Activated naive CD4-positive, alpha-beta T cell treated with anti-CD3 and anti-CD28 coated beads, Interleukin-2, amount 50 U/mL, for 16 hours (primary cell): Measurements from ENCODE around the gene OPHN1.
"Not testable (repeated sequence)": the region's sequence is repeated elsewhere in the genome, so short reads cannot be mapped to it uniquely, and the experiment has no call there.

Experiments used
- DNase-seq: peaks from one replicate; pipeline ENCODE4 v3.0.0-alpha.2; 2020

The OPHN1 gene

DNA sequence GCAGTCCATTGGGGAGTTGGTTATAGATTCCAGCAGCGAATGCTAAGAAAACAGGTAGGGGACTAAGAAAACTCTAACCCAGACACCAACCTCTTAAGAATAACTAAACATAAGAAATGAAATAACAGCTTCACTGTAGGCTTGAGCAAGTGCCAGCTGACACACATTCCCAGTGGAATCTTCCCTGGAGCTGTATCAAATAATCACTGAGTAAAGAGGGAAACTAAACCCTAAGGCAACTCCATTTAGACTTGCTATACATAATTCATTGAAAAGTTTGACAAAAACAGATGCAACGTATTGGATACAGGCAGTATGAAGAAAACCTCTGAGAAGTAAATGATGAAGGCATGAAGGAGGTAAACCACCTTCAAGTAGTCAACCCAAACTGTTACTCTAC lies 293.5 kb downstream of the OPHN1 start:
- DNase-seq: no peak

DNA sequence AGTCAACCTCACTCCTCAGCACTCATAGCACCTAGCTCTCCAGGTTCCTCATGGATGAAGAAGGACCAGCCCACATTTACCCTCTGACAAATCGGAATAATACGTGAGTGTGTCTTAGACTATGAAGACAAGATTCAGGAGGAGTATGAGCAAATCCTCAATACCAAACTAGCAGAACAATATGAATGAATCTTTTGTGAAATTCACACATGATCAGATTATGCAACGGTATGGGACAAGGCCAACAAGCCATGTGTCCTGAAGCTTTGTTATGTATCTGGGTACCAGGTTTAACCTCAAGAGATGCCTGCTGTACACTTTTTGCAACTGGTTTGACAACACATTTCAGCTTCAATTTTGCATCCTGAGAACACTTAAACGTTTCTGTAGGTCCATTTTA lies 300.1 kb downstream of the OPHN1 start:
- no peak for DNase-seq

DNA sequence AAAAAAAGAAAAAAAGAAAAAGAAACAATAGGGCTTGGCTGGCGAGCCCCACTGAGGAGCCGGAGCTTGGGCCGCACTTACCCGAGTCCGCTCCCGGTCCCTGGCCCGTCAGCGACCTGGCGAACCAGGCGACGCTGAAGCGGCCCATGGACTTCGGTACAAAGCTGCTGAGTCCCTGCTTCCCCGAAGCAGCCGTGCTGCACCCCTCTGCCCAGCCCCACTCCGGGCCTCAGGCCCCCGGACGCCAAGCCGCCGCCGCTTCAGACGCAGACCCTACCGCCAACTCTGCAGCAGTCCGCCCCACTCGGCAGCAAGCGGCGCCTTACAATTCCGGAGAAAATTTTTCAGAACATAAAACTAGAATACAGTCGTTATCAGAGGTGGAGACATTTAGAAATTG lies 300.5 kb downstream of the OPHN1 start:
- DNase-seq: no peak

DNA sequence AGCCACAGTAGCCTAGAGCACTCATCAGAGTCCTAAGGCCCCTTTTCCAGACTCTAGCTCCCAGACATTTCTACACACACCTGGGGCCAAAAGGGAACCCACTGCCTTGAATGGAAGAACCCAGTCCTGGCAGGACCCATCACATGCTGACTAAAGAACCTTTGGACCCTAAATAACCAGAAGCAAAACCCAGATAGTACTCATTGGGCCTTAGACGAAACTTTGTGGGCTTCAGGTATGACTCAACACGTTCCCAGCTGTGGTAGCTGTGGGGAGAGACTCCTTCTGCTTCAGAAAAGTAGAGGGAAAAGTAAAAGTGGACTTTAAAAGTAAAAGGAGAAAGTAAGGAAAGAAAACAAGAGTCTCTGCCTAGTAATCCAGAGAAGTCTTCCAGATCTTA lies 311.5 kb downstream of the OPHN1 start:
- DNase-seq: no peak

DNA sequence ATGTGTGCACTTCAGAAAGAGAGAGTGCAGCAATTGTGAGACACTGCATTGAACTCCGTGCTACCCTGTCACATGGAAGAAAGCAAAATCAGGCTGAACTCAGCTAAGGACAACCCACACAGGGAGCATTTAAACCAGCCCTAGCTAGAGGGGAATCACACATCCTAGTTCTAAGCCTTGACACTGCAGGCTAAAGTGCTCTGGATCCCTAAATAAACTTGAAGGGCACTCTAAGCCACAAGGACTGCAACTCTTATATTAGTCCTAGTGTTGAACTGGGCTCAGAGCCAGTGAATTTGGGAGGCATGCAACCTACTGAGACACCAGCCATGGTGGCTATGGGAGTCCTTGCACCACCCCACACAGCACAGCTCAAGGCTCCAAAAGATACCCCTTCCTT lies 311.9 kb downstream of the OPHN1 start:
- DNase-seq: no peak

DNA sequence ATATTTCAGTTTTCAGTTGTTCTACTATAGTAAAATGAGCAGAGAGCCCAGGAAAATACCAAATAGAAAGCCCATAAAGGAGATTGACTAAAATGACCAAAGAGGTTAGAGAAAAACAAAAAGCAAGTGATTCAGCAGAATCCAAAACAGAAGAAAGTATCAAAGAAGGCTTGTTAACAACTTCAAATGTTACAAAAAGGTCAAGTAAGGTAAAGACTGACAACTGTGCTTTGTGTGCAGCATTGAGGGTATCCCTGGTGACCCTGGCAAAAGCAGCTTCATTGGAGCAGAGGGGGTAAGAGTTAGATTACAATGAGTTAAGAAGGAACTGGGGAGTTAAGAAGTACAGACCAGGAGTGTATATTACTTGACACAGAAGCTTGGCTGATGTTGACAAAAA lies 317.9 kb downstream of the OPHN1 start:
- DNase-seq: no peak

DNA sequence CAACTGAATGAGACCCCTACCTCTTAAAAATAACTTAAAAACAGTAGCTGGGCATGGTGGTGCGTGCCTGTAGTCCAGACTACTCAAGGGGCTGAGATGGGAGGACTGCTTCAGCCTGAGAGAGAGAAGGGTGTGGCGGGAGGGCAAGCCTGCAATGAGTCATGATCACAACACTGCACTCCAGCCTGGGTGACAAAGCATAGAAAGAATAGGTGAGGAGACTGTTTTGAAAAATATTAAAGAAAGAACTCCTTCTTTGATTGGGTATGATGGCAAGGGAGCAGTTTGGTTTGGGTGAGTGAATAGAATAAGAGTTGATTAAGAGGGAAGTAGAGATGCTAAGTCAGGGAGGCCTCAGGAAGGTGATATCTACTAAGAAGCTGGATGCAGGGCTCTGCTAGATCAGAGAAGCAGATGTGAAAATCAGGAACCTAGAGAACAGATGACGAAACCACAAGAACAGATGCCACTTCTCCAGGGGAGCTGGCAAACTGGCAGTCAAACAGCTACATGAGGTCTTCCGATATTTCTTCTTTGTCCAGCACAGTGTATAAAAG lies 318.6 kb downstream of the OPHN1 start:
- DNase-seq: no peak

DNA sequence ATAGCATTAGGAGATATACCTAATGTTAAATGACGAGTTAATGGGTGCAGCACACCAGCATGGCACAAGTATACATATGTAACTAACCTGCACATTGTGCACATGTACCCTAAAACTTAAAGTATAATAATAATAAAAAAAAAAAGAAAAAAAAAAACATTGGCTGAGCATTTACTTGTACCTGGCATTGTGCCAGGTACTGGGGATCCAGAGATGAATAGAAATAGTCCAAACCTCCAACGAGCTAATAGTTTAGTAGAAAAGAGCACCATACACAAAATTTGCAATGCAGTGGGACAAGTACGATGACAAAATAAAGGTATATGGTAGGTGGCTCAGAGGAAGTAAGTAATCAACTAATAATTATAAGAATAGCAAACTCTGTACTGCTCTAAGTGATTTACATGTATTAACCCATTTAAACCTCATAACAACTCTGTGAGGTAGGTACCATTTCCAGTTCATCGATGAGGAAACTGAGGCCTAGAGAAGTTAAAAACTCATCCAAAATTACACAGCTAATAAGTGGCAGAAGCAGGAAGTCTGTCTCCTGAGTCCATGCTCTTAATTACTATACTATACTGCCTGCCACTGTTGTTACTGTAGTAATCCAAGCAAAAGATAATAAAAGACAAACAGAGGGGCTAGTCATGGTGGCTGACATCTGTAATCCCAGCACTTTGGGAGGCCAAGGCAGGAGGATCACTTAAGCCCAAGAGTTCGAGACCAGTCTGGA lies 319.3 kb downstream of the OPHN1 start:
- no peak for DNase-seq

DNA sequence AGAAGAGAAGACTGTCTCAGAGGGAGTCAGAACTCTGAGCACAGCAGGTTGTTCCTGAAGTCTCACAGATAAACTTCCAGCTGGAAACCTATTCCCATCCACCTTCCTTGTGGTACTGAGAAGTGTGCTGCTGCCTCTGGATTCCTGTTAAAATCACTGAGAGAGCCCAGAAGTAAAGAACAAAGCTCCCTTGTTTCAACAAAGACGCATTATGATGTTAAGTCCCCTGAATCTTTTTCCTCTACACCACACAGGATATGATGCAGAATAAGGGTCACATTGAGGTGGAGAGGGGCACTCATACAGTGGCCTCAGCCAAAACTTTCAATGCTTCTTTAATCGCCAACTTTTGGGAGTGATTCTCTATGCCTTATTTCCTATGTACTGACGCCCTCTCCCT lies 321.0 kb downstream of the OPHN1 start:
- no peak for DNase-seq

DNA sequence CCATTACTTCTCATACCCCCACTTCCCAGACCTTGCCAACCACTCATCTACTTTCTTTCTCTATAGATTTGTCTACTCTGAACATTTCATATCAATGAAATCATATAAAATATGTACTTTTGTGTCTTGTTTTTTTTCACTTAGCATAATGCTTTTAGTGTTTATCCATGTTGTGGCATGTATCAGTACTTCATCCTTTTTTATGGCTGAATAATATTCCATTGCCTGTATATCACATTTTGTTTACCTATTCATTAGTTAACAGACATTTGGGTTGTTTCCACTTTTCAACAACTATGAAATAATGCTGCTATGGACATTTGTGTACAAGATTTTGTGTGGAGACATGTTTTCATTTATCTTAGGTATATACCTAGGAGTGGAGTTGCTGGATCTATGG lies 324.1 kb downstream of the OPHN1 start:
- DNase-seq: no peak

DNA sequence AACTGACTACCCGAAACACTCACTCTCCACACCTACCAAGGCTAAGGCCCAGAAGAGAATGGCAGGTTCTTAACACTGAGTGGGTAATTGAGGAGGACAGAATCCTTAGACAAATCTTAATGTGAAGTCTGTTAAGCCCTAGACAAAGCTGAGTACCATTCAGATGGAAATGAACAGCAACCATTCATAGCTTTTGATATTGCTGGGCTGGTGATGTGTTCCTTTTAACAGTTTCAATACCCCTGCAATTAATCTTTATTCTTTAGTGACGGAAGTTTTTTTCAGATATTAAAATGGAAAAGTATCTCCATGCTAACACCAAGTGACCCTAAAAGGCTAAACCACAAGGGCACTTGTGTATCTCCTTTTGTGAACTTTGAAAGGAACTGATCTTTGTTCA lies 334.9 kb downstream of the OPHN1 start:
- no peak for DNase-seq

DNA sequence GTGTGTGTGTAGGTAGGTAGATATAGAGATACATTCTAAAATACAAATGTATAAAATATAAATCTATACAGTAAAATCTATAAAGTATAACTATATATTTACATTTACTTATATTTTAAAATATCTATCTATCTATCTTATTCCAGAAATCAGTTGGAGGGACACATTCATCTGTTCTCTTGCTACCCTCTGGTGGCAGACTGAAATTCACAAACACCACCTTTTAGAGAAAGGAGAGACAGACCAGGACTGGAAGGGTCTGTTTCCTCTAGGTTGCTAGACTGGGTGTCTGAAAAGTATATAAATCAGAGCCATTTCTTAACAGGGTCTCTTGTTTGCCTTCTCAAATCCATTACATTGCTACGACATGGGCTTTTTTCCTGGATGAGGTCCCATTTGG lies 343.0 kb downstream of the OPHN1 start:
- no peak for DNase-seq

DNA sequence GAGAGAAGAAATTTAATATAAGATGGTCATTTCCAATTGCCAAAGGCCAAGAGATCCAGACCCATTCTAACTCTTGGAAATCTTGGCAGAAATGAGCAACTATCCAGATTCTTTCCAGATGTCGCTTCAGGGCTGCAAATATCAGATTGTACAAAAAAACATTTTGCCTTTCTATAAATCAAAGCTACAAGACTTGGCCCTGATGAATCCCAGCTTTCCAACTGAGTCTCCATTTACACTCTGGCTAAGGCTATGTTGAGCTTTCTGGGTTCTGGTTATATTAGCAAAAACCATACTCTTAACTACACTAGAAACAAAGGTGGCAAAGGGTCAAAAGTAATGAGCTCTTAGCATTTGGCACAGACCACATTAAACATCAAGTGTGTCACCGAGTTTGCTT lies 345.8 kb downstream of the OPHN1 start:
- DNase-seq: no peak

DNA sequence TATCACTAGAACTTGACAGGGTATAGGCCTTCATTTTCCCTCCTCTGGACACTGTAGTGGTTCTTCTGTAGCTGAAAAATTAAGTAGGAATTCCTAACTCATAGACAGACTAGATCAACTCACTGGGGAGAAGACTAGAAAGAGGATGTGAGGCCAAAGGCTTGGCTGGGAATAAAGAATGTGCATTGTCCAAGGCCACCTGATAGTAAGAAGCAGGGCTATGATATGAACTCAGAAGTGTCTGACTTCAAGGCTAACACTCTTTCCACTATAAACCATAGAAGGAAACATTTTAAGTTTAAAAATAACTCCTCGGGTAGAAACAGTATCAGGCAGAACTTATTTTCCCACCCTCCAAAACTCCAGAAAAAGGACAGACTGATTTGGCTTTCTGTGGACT lies 346.6 kb downstream of the OPHN1 start:
- DNase-seq: no peak

DNA sequence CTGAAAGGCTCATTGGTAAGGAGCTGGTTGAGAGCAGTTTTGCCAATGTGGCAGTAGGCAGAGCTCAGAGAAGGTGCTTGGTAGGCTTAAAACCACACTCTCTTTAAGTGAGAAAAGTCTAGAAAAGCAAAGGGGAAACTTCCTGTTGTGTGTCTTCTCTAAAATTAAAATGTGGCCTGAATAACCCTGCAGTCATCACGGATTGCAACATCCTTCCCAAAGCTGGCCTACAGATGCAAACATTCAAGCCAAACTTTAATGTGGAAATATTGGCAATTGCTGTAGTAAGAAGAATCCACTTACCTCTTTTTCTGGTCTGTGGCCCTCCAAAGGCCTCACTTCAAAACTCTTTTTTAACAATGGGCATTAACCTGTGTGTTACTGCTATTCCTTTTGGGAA lies 348.5 kb downstream of the OPHN1 start:
- no peak for DNase-seq

DNA sequence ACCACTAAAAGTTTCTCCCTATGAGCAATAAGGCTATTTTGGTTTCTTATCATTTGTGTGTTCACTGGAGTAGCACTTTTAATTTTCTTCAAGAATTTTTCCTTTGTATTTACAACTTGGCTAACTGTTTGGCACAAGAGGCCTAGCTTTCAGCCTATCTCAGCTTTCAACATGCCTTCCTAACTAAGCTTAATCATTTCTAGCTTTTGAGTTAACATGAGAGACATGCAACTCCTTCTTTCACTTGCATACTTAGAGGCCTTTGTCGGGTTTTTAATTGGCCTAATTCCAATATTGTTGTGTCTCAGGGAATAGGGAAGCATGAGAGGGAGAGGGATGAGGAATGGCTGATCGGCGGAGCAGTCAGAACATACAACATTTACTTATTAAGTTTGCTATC lies 349.8 kb downstream of the OPHN1 start:
- no peak for DNase-seq

DNA sequence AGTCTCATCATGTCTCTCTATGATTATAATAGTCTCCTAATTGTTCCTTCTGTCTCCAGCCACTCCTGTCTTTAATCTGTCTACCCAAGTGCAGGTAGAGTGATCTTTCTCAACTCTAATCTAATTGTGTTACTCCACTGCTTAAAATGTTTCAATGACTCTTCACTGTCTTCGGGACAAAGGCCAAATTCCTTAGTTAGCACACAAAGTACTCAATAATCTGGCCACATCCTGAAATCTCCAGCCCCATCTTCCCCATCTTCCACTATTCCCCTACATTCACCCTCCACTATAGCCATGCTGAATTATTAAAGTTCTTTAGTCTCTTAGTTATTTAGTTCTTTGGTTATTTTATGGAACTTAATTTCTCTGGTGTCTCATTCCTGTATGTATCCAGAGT lies 353.3 kb downstream of the OPHN1 start:
- DNase-seq: no peak

DNA sequence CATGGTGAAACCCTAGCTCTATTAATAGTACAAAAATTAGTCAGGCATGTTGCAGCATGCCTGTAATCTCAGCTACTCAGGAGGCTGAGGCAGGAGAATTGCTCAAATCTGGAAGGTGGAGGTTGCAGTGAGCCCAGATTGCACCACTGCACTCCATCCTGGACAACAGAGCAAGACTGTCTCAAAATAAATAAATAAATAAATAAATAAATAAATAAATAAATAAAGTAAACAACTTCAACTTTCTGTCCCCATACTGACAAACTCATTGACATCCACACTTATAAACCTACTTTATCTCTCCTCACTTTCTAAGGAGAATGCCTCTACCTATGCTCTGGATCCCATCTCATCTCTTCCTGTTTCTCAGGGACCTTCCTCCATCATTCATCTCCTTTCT lies 354.5 kb downstream of the OPHN1 start:
- not testable (repeated sequence) for DNase-seq

DNA sequence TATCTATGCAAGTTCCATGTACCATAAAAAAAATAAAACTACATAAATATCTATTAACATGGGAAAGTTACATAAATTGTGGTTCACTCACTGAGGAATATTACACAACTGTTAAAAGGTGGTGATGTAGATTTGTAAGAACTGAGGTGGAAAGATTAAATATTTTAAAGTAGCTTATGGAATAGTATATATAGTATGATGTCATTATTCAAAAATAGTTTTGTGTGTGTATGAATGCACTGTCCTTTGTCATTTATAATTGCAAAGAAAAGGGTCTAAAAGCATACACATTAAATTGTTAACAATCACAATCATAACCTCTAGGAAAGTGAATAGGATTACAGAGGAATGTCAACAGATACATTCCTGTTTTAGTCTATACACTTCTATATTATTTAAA lies 355.9 kb downstream of the OPHN1 start:
- DNase-seq: no peak

DNA sequence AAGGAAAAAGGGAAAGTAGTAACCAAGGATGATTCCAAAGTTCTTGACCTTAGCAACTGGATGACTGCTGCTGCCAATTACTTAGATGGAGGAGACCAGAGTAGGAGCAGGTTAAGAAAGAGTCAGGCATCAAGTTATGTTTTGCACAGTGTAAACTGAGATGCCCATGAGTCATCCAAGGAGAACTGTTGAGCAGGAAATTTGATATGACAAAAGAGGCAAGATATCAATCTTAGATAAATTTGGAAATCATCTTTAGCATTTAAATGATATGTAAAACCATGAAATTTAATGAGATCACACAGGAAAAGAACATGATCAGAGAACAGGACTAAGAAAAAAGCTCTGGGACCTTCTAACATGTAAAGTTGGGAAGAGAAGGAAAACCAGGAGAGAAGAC lies 361.3 kb downstream of the OPHN1 start:
- DNase-seq: no peak

DNA sequence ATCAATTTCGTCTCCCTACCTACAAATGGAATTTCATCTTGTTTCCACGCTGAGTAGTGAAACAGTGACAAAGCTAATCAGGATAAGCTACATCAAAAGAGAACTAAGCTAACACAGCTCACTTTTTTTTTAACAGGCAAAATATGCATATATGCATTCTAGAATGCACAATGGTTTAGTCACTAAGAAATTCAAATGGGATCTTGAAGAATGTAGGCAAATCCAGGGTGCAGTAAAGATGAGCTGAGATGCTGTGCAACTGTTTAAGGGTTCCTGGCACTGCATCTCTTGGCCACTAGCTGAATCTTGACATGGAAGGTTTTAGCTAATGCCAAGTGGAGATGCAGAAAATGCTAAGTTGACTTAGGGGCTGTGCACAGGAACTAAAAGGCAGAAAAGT lies 363.2 kb downstream of the OPHN1 start:
- not testable (repeated sequence) for DNase-seq

DNA sequence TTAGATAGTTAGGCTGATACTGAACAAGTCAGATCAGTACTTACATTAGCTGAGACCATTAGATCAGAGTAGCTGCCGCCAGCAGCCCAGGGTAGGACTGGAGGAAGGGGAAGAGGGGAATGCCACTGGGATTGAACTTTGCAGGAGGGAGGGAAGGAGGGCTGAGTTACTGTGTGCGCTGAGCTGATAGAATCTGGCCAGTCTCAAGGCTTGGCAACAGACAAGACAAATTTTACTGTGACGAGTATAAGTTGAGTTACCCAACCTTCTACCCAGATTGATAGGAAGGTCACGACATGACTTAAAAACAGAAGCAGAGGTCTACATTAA lies 372.1 kb downstream of the OPHN1 start:
- DNase-seq: no peak

DNA sequence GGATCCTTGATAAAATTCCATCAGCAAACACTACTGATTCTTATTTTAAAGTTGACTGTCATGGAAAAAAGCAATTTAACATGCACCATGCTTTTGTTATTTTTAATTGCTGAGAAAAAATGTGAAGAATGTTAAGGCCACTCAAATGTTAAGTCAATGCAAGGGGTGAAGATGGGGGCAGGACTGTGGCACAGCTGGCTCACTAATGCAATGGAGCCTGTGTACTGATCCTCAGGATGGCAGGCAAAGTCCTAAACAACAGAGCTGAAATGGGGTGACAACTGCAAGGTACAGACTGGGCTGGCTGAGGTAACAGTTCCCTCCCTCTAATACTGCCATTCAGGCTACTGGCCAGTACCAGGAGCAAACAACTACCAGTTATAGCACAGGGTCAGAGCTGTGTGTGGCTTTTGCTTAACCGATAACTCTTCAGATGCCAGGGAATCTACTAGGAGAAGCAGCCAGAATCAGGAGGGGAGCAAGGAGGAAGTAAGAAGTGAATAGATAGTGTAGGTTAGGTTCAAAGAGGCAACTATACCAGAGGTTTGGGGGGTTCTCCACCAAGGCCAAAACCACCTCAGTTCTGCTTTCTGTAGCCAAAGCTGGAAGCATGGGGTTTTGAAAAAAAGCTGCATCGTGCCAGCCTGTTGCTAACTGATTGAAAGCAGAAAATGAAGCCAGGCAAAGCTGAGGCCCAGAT lies 372.6 kb downstream of the OPHN1 start:
- no peak for DNase-seq

DNA sequence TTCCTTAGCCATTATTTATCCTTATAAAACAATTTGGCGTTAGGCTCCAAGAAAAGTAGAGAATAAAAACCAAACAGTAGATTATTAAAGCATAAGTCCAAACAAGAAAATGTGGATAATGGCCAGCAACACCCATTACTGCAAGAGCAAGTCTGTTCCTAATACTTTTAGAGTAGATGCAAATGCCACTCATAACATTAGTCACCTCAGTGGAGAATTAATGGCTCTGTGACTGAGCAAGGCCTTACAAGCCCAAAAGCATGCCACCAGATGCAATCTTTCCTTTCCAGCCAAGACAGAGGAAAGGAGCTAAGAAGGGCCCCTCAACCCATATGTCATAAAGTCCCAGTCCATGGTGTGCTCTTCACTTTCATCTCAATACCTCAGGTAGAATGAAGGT lies 373.8 kb downstream of the OPHN1 start:
- no peak for DNase-seq

DNA sequence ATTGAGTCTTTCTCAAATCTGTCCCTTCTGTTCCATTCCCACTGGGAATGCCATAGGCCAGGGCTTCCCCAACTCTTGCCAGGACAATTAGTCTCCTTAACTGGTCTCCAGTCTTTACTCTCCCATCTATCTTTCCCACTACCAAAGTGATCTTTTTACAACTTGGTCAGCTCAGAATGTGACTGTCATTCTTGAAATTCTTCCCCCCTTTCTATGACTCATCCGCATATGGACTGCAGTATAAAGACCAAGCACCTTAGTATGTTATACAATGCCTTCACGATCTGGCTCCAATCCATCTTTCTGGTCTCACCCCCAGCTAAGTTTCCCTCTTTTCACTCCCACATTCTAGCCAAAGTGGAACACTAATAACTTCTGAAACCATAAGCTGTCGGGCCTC lies 383.8 kb downstream of the OPHN1 start:
- DNase-seq: no peak
